Smooth muscle cell (in vitro differentiated cells): ENCODE data around the gene UXS1. TPM values are rescaled to one million over a fixed set of nuclear protein-coding genes. Genes with fewer than 3 reads are reported as not detected.

ENCODE experiments used
- DNase-seq: peaks from one replicate; lab custom pipeline; 2025; ENCODE audit not compliant: unreplicated experiment; lab: John Stamatoyannopoulos, UW
- H2AFZ ChIP-seq: fragments of 200-600 bp; sonication (generic); 2 replicates; pipeline ENCODE4 v1.6.0; 2016; ENCODE audit warnings: antibody characterized with exemption, low read depth, mild to moderate bottlenecking
- H3F3A ChIP-seq: fragments of 200-600 bp; sonication (generic); 2 replicates; pipeline ENCODE4 v1.6.0; 2017; ENCODE audit warnings: antibody characterized with exemption, low read depth
- H3K27ac ChIP-seq: fragments of 200-600 bp; sonication (generic); 2 replicates; pipeline ENCODE4 v1.5.1; 2016; ENCODE audit warnings: low read depth, mild to moderate bottlenecking
- H3K27me3 ChIP-seq: fragments of 200-600 bp; sonication (generic); 2 replicates; pipeline ENCODE4 v1.6.1; 2016; ENCODE audit warnings: low read depth, mild to moderate bottlenecking
- H3K36me3 ChIP-seq: fragments of 200-600 bp; sonication (generic); 2 replicates; pipeline ENCODE4 v1.5.1; 2016; ENCODE audit warnings: low read depth
- H3K4me1 ChIP-seq: fragments of 200-600 bp; sonication (generic); 2 replicates; pipeline ENCODE4 v1.5.1; 2016; ENCODE audit warnings: low read depth
- H3K4me2 ChIP-seq: fragments of 200-600 bp; sonication (generic); 2 replicates; pipeline ENCODE4 v1.6.0; 2016; ENCODE audit warnings: mild to moderate bottlenecking
- H3K4me3 ChIP-seq: fragments of 200-600 bp; sonication (generic); 2 replicates; pipeline ENCODE4 v1.5.1; 2016; ENCODE audit warnings: mild to moderate bottlenecking
- H3K79me2 ChIP-seq: fragments of 200-600 bp; sonication (generic); 2 replicates; pipeline ENCODE4 v1.6.0; 2016; ENCODE audit warnings: low read depth, mild to moderate bottlenecking
- H3K9ac ChIP-seq: fragments of 200-600 bp; sonication (generic); 2 replicates; pipeline ENCODE4 v1.6.0; 2016; ENCODE audit warnings: low read depth
- H3K9me3 ChIP-seq: fragments of 200-600 bp; sonication (generic); replicated peaks from 2 replicates; pipeline ENCODE4 v1.5.1; 2016; ENCODE audit warnings: low read depth
- H4K20me1 ChIP-seq: fragments of 200-600 bp; sonication (generic); 2 replicates; pipeline ENCODE4 v1.6.0; 2016; ENCODE audit warnings: low read depth
- WGBS: methylation state at CpG from one replicate; pipeline ENCODE4 v1.1.7; 2016; ENCODE audit warnings: low lambda C conversion rate; 5-methylcytosine and 5-hydroxymethylcytosine counted together
- polyA plus RNA-seq: library from polyadenylated mRNA; unstranded; fragments of >200 nt; fragmentation: Nextera tagmentation; extraction: Ambion mirVana; gene quantifications from 2 replicates; pipeline ENCODE4 v1.2.1, GENCODE V29; 2016
- total RNA-seq: library from RNA; depleted of rRNA; stranded (reverse); fragments of >200 nt; gene quantifications from 2 replicates; pipeline ENCODE4 v1.2.3, GENCODE V29; 2014
- TF ChIP-seq, protein P1 (sequence below): fragments of 200-600 bp; sonication (generic); IDR thresholded peaks from 2 replicates; pipeline ENCODE4 v1.5.1; 2017; ENCODE audit warnings: borderline replicate concordance, mild to moderate bottlenecking, antibody characterized with exemption; ENCODE audit not compliant: insufficient read depth, poor library complexity, severe bottlenecking

Gene UXS1
- total and polyA plus RNA-seq, 2 experiments from 2014 or later, result 22.2 to 33.5 TPM

GRCh38 chr2:106165561-106165960 lies 28.5 kb downstream of the UXS1 start:
- peaks cover 5% of the 10 kb centered on the region for H3F3A ChIP-seq

DNA sequence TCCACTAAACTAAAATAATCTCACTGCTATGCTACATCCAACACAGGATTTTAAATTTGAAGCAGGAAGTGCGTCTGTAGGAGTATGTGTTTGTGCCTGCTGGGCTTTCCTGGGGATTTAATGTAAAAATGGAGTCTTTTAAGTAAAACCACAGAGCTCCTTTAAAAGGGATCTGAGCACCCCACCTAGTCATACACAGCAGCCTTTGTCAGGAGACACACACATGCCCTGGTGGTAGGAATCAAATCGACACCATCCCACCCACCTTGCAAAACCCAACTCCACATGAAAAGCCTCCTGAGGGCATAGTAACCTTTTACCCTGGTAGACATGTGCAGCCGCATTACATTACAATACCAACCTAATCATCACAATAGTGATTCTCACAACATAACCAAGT lies 29.1 kb downstream of the UXS1 start:
- H3K9me3 ChIP-seq, result no peaks in the 10 kb centered on the region
- no peak overlapping the region for H3K27ac ChIP-seq
- no peaks in the 10 kb centered on the region for H3K27me3 ChIP-seq
- peaks cover 15% of the 10 kb centered on the region for H3K4me1 ChIP-seq
- peaks cover 40% of the 10 kb centered on the region for H4K20me1 ChIP-seq
- H3F3A ChIP-seq, result peaks cover 5% of the 10 kb centered on the region
- H3K36me3 ChIP-seq, result no peaks in the 10 kb centered on the region
- H3K9ac ChIP-seq, result no peak overlapping the region
- no peak overlapping the region for H3K4me2 ChIP-seq
- TF ChIP-seq, protein P1, sequence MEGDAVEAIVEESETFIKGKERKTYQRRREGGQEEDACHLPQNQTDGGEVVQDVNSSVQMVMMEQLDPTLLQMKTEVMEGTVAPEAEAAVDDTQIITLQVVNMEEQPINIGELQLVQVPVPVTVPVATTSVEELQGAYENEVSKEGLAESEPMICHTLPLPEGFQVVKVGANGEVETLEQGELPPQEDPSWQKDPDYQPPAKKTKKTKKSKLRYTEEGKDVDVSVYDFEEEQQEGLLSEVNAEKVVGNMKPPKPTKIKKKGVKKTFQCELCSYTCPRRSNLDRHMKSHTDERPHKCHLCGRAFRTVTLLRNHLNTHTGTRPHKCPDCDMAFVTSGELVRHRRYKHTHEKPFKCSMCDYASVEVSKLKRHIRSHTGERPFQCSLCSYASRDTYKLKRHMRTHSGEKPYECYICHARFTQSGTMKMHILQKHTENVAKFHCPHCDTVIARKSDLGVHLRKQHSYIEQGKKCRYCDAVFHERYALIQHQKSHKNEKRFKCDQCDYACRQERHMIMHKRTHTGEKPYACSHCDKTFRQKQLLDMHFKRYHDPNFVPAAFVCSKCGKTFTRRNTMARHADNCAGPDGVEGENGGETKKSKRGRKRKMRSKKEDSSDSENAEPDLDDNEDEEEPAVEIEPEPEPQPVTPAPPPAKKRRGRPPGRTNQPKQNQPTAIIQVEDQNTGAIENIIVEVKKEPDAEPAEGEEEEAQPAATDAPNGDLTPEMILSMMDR, result peak; percentile 19
- H2AFZ ChIP-seq, result no peak overlapping the region
- H3K4me3 ChIP-seq, result no peak overlapping the region
- peaks cover 10% of the 10 kb centered on the region for H3K79me2 ChIP-seq
- 56% methylated on average over 3 of the region's 3 CpGs for WGBS
- no peak for DNase-seq

More at GRCh38 chr2:106165561-106165960, 28.5 kb downstream of the UXS1 start:
- Histone ChIP-seq H2AFZ (no peak overlapping the region), H3K27me3 (no peaks in the 10 kb centered on the region), H3K27ac (no peak overlapping the region), H3K4me1 (peaks cover 15% of the 10 kb centered on the region), H3K36me3 (no peaks in the 10 kb centered on the region), H3K79me2 (peaks cover 10% of the 10 kb centered on the region), H3K4me3 (no peak overlapping the region), H3K9me3 (no peaks in the 10 kb centered on the region), H4K20me1 (peaks cover 46% of the 10 kb centered on the region), H3K9ac (no peak overlapping the region), H3K4me2 (no peak overlapping the region)
- TF ChIP-seq, protein P1, result no peak
- 60% methylated on average over 6 of the region's 6 CpGs for WGBS
- DNase-seq, result no peak

- no peak for DNase-seq
- TF ChIP-seq, protein P1, result no peak
- Histone ChIP-seq H3K9me3 (no peaks in the 10 kb centered on the region), H3F3A (peaks cover 5% of the 10 kb centered on the region), H3K4me1 (peaks cover 15% of the 10 kb centered on the region), H4K20me1 (peaks cover 30% of the 10 kb centered on the region), H3K27me3 (no peaks in the 10 kb centered on the region), H3K36me3 (no peaks in the 10 kb centered on the region), H2AFZ (no peak overlapping the region), H3K79me2 (peaks cover 10% of the 10 kb centered on the region), H3K4me2 (no peak overlapping the region), H3K27ac (no peak overlapping the region), H3K9ac (no peak overlapping the region), H3K4me3 (no peak overlapping the region)
- 49% methylated on average over 6 of the region's 6 CpGs for WGBS
Measured at GRCh38 chr2:106163948-106164545, 30.1 kb downstream of the UXS1 start.
